Measurements from ENCODE around the gene MLPH.

The MLPH gene

DNA sequence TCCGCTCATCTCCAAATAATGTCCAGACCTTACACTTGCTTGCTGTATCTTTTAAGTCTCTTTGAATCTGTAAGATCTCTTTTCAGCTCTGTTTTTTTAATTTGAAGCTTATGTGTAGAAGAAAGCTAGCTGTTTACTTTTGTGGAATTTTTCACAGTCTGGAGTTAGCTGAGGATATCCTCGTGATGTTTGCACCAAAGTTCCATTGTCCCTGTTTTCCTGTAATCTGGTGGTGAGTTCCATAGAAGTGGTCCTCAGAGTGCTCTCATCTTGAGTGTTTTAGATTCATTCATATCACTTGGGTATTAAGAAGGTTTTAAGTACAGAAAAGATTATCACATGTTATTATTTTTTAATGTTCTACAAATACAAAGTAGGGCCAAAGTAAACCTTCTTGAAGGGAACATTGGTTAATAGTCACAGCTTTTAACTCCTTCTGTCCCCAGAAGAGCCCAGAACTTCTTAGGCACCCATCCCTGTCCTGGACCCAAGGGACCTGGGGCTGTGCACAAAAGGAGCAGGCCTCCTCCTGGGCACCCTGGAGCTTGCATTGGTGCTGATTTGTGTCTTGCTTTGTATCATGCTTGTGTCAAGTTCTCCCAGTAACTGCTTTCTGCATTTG, 15.0 kb downstream of the MLPH start:
- TF ChIP-seq CTCF (IDR thresholded peaks at IDR 0.05; ENCODE audit: low read depth, low read length), result no peak
- H3K4me3 ChIP-seq (replicated peaks in 1 of 2; ENCODE audit: low read depth in 2 of 2, low read length in 2 of 2), result no peak overlapping the region
- DNase-seq (ENCODE audit: low read depth in 2 of 2), result peak in 1 of 2 donors; percentile 35

- DNase-seq (ENCODE audit: low read depth in 2 of 2), result no peak
- TF ChIP-seq CTCF (IDR thresholded peaks at IDR 0.05; ENCODE audit: low read depth, low read length), result no peak
- H3K4me3 ChIP-seq (replicated peaks in 1 of 2; ENCODE audit: low read depth in 2 of 2, low read length in 2 of 2), result no peak overlapping the region
Measured at GRCh38 chr2:237503201-237503600, 16.1 kb downstream of the MLPH start.

- no peak overlapping the region for H3K4me3 ChIP-seq (replicated peaks in 1 of 2; ENCODE audit: low read depth in 2 of 2, low read length in 2 of 2)
- no peak for DNase-seq (ENCODE audit: low read depth in 2 of 2)
- no peak for TF ChIP-seq CTCF (IDR thresholded peaks at IDR 0.05; ENCODE audit: low read depth, low read length)
Measured at GRCh38 chr2:237505188-237505939, 18.3 kb downstream of the MLPH start.

DNA sequence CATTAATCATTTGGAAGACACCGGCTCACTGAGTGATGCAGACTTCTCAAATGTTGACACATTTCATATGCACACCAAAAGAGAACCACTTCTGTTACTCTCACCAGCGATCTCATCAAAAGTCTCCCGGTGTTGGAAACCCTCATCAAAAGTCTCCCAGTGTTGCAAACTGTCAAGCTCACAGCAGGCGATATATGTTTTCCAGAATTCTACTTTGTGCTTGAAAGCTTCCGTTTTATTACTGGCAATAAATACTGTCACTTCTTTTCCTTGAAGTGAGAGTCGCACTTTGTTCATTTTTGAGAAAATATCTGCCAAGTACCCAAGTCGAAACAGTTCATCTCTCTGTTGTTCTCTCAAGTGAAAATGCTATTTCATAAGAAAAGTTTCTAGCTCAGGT, 20.5 kb downstream of the MLPH start:
- no peak for TF ChIP-seq CTCF (IDR thresholded peaks at IDR 0.05; ENCODE audit: low read depth, low read length)
- DNase-seq (ENCODE audit: low read depth in 2 of 2), result no peak
- H3K4me3 ChIP-seq (replicated peaks in 1 of 2; ENCODE audit: low read depth in 2 of 2, low read length in 2 of 2), result no peak overlapping the region

GRCh38 chr2:237508361-237508760, 21.3 kb downstream of the MLPH start:
- DNase-seq (ENCODE audit: low read depth in 2 of 2), result no peak
- TF ChIP-seq CTCF (IDR thresholded peaks at IDR 0.05; ENCODE audit: low read depth, low read length), result no peak
- H3K4me3 ChIP-seq (replicated peaks in 1 of 2; ENCODE audit: low read depth in 2 of 2, low read length in 2 of 2), result no peak overlapping the region

- no peak for DNase-seq (ENCODE audit: low read depth in 2 of 2)
- TF ChIP-seq CTCF (IDR thresholded peaks at IDR 0.05; ENCODE audit: low read depth, low read length), result no peak
- no peak overlapping the region for H3K4me3 ChIP-seq (replicated peaks in 1 of 2; ENCODE audit: low read depth in 2 of 2, low read length in 2 of 2)
Measured at GRCh38 chr2:237509151-237509550, 22.1 kb downstream of the MLPH start.

Data from cardiac fibroblast (primary cell).